GM23338 (cell line): ENCODE measurements around the gene ANO10. TPM values are rescaled to one million over a fixed set of nuclear protein-coding genes. Genes with fewer than 3 reads are reported as not detected.

Experiments
- ATAC-seq: fragments of 200-7000 bp; cut with Tn5 transposase; 3 replicates; pipeline ENCODE4 v1.9.1; 2020
- DNase-seq: peaks from one replicate; pipeline ENCODE4 v3.0.0-alpha.2; 2015; ENCODE audit warnings: low spot score
- H2AFZ ChIP-seq: fragments of 200-600 bp; sonication (generic); 2 replicates; pipeline ENCODE4 v1.8.0; 2016; ENCODE audit warnings: antibody characterized with exemption, mild to moderate bottlenecking, moderate library complexity
- H3F3A ChIP-seq: fragments of 200-600 bp; sonication (generic); replicated peaks from 2 replicates; pipeline ENCODE4 v1.8.0; 2017; ENCODE audit warnings: antibody characterized with exemption, mixed run types, low read depth
- H3K27ac ChIP-seq: fragments of 200-600 bp; sonication (generic); 2 replicates; pipeline ENCODE4 v1.6.1; 2016; ENCODE audit warnings: low read depth
- H3K27me3 ChIP-seq: fragments of 200-600 bp; sonication (generic); 2 replicates; pipeline ENCODE4 v1.8.0; 2016; ENCODE audit warnings: mild to moderate bottlenecking, mixed run types, moderate library complexity; ENCODE audit not compliant: insufficient read depth
- H3K36me3 ChIP-seq: fragments of 200-600 bp; sonication (generic); 2 replicates; pipeline ENCODE4 v1.8.0; 2016; ENCODE audit warnings: mild to moderate bottlenecking; ENCODE audit not compliant: insufficient read depth
- H3K4me1 ChIP-seq: fragments of 200-600 bp; sonication (generic); 2 replicates; pipeline ENCODE4 v1.8.0; 2016; ENCODE audit warnings: mild to moderate bottlenecking, moderate library complexity; ENCODE audit not compliant: insufficient read depth
- H3K4me2 ChIP-seq: fragments of 200-600 bp; sonication (generic); 2 replicates; pipeline ENCODE4 v1.7.1; 2017; ENCODE audit warnings: mixed run types
- H3K4me3 ChIP-seq: fragments of 200-600 bp; sonication (generic); 2 replicates; pipeline ENCODE4 v1.6.1; 2016; ENCODE audit warnings: mixed run types
- H3K79me2 ChIP-seq: fragments of 200-600 bp; sonication (generic); replicated peaks from 2 replicates; pipeline ENCODE4 v1.8.0; 2017; ENCODE audit warnings: mild to moderate bottlenecking; ENCODE audit not compliant: insufficient read depth
- H3K9me2 ChIP-seq: fragments of 200-600 bp; sonication (generic); 2 replicates; pipeline ENCODE4 v1.8.0; 2017; ENCODE audit not compliant: insufficient read depth
- H4K20me1 ChIP-seq: fragments of 200-600 bp; sonication (generic); replicated peaks from 2 replicates; pipeline ENCODE4 v1.8.0; 2017; ENCODE audit warnings: mild to moderate bottlenecking; ENCODE audit not compliant: insufficient read depth
- H3K27ac Mint-ChIP-seq: 2 replicates; pipeline ENCODE4 v1.8.0; 2020; ENCODE audit warnings: inconsistent platforms, mild to moderate bottlenecking, moderate library complexity, mixed read lengths
- H3K27me3 Mint-ChIP-seq: 3 replicates; pipeline ENCODE4 v1.8.0; 2022; ENCODE audit warnings: low read depth, mild to moderate bottlenecking, moderate library complexity, mixed read lengths, inconsistent platforms; ENCODE audit not compliant: insufficient read depth, poor library complexity
- H3K36me3 Mint-ChIP-seq: 3 replicates; pipeline ENCODE4 v1.8.0; 2021; ENCODE audit warnings: low read depth, mild to moderate bottlenecking, inconsistent platforms, moderate library complexity, mixed read lengths
- H3K4me1 Mint-ChIP-seq: 3 replicates; pipeline ENCODE4 v1.8.0; 2020; ENCODE audit warnings: mild to moderate bottlenecking, inconsistent platforms, mixed read lengths
- H3K4me3 Mint-ChIP-seq: 3 replicates; pipeline ENCODE4 v1.8.0; 2021; ENCODE audit warnings: moderate library complexity, mild to moderate bottlenecking, inconsistent platforms, mixed read lengths
- H3K9me3 Mint-ChIP-seq: 3 replicates; pipeline ENCODE4 v1.8.0; 2020; ENCODE audit warnings: moderate library complexity, mild to moderate bottlenecking, inconsistent platforms, mixed read lengths
- CREB1 ChIP-seq: fragments of 250-450 bp; sonication (Bioruptor Pico); IDR thresholded peaks from 2 replicates; pipeline ENCODE4 v1.5.0; 2020; ENCODE audit warnings: low read depth, mild to moderate bottlenecking, moderate library complexity
- CTCF ChIP-seq, 2 experiments: fragments of 200-600 bp in 1 of 2; sonication (generic) in 1 of 2; conservative IDR thresholded peaks; 2 replicates each; pipeline versions ENCODE4 v1.5.1 to v1.6.1; 2016 to 2017; ENCODE audit warnings: antibody characterized with exemption in 2 of 2, low read depth in 2 of 2, mild to moderate bottlenecking in 2 of 2, moderate library complexity in 1 of 2
- ETS1 ChIP-seq: IDR thresholded peaks from 2 replicates; pipeline ENCODE4 v1.6.1; 2016; ENCODE audit warnings: antibody characterized with exemption
- EZH2 ChIP-seq: fragments of 200-600 bp; sonication (generic); IDR thresholded peaks from one replicate; pipeline ENCODE4 v1.8.0; 2017; ENCODE audit warnings: antibody characterized with exemption, mild to moderate bottlenecking, low read depth; ENCODE audit not compliant: unreplicated experiment
- EZH2phosphoT487 ChIP-seq: fragments of 200-600 bp; sonication (generic); IDR thresholded peaks from one replicate; pipeline ENCODE4 v1.8.1; 2018; ENCODE audit warnings: antibody characterized with exemption; ENCODE audit not compliant: unreplicated experiment
- JUNB ChIP-seq: IDR thresholded peaks from one replicate; pipeline ENCODE4 v1.6.1; 2016; ENCODE audit warnings: antibody characterized with exemption; ENCODE audit not compliant: unreplicated experiment
- POLR2AphosphoS5 ChIP-seq: IDR thresholded peaks from 2 replicates; pipeline ENCODE4 v1.6.1; 2016; ENCODE audit warnings: antibody characterized with exemption, low read depth
- STAT1 ChIP-seq: IDR thresholded peaks from one replicate; pipeline ENCODE4 v1.6.1; 2016; ENCODE audit warnings: antibody characterized with exemption; ENCODE audit not compliant: unreplicated experiment
- ZNF114 ChIP-seq: fragments of 250-450 bp; sonication (Bioruptor Pico); IDR thresholded peaks from 2 replicates; pipeline ENCODE4 v1.5.0; 2020; ENCODE audit warnings: mild to moderate bottlenecking, moderate library complexity
- ZNF331 ChIP-seq: fragments of 250-450 bp; sonication (Bioruptor Pico); IDR thresholded peaks from 2 replicates; pipeline ENCODE4 v1.5.0; 2020; ENCODE audit warnings: low read depth, mild to moderate bottlenecking, moderate library complexity
- ZNF462 ChIP-seq: fragments of 250-450 bp; sonication (Bioruptor Pico); IDR thresholded peaks from 2 replicates; pipeline ENCODE4 v1.5.0; 2020; ENCODE audit warnings: mild to moderate bottlenecking, moderate library complexity
- polyA plus RNA-seq: library from polyadenylated mRNA; unstranded; fragments of >200 nt; fragmentation: Nextera tagmentation; extraction: Ambion mirVana; gene quantifications from 2 replicates; pipeline ENCODE4 v1.2.1, GENCODE V29; 2016
- total RNA-seq: library from RNA; depleted of rRNA; stranded (reverse); fragments of >200 nt; shearing (Covaris generic); gene quantifications from 2 replicates; pipeline ENCODE4 v1.2.3, GENCODE V29; 2014

The ANO10 gene
- total and polyA plus RNA-seq, 2 experiments from 2014 or later, result 29.2 to 48.1 TPM

- no peak for TF ChIP-seq ZNF462
These were observed 15.9 kb upstream of the ANO10 start (continued) for GRCh38 chr3:43637702-43638101.

- Histone ChIP-seq H3K79me2 (no peaks in the 10 kb centered on the region), H3K27me3 (no peaks in the 10 kb centered on the region), H3K9me2 (peaks cover 4% of the 10 kb centered on the region; the same call in 1 of the 2 replicates), H3K4me1 (no peaks in the 10 kb centered on the region), H3K36me3 (peaks cover 7% of the 10 kb centered on the region; the same call in 1 of the 2 replicates), H3K27ac (no peak overlapping the region), H4K20me1 (no peaks in the 10 kb centered on the region), H3K4me3 (no peak overlapping the region), H3F3A (no peaks in the 10 kb centered on the region), H2AFZ (no peak overlapping the region), H3K4me2 (no peak overlapping the region)
- ATAC-seq (no peak), DNase-seq (no peak)
- Mint-ChIP-seq H3K9me3 (peaks cover 11% of the 10 kb centered on the region; the same call in 2 of the 3 replicates), H3K27me3 (peaks cover 5% of the 10 kb centered on the region), H3K4me3 (no peak overlapping the region), H3K4me1 (peaks cover 19% of the 10 kb centered on the region), H3K36me3 (peaks cover 9% of the 10 kb centered on the region; the same call in 2 of the 3 replicates), H3K27ac (no peak overlapping the region)
- TF ChIP-seq STAT1, result no peak
- no peak for TF ChIP-seq EZH2phosphoT487
- no peak for TF ChIP-seq CREB1 (CRISPR knock-in tag)
- no peak for TF ChIP-seq EZH2
- no peak for TF ChIP-seq CTCF (conservative IDR thresholded peaks at IDR 0.05; ENCODE audit: low read depth in 2 of 2)
- no peak for TF ChIP-seq ETS1
- no peak for TF ChIP-seq JUNB
- TF ChIP-seq POLR2AphosphoS5, result no peak
- TF ChIP-seq ZNF114, result no peak
- TF ChIP-seq ZNF331 (CRISPR knock-in tag), result no peak
These were observed 11.2 kb upstream of the ANO10 start for GRCh38 chr3:43632986-43633385.
